Measurements from ENCODE around the gene KAT7.
A peak's percentile ranks its signal among the peaks of the same experiment; 100 is the strongest.

KAT7 gene

DNA sequence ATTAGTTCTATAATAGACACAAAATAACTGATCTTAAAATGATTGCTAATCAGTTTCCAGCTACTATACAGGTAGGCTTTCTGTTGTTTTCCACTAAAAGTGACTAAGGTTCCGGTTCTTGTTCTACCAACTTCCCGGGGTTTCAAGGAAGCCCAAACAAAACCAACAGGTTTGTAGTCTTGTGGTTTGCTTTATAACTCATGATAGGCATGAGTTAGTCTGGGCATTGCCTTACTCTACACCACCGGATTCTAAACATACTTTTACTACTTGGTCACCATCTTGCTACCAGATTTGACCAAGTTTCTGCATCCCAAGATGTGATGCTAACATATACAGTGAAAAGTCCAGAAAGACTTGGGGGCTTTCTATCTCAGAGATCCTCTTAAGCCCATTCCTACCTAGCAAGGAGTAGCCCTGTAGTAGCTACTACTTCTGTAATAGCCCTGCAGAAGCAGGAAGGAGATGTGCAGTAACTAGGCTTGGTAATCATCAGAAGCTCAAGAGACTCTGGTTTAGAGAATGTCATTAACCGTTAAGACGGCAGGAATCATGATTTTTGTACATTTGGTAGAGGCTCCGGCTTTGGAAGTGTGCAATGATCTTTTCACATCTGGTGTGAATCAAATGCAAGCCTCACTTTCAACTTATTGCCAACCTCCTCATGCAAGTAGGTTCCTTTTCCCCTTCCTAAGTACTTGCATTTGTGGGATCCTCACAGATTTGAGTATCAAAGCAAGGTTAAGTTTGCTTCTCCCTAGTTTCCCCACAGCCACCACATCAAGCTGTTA, 26.1 kb upstream of the KAT7 start:
- TF ChIP-seq, protein P1, sequence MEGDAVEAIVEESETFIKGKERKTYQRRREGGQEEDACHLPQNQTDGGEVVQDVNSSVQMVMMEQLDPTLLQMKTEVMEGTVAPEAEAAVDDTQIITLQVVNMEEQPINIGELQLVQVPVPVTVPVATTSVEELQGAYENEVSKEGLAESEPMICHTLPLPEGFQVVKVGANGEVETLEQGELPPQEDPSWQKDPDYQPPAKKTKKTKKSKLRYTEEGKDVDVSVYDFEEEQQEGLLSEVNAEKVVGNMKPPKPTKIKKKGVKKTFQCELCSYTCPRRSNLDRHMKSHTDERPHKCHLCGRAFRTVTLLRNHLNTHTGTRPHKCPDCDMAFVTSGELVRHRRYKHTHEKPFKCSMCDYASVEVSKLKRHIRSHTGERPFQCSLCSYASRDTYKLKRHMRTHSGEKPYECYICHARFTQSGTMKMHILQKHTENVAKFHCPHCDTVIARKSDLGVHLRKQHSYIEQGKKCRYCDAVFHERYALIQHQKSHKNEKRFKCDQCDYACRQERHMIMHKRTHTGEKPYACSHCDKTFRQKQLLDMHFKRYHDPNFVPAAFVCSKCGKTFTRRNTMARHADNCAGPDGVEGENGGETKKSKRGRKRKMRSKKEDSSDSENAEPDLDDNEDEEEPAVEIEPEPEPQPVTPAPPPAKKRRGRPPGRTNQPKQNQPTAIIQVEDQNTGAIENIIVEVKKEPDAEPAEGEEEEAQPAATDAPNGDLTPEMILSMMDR (conservative IDR thresholded peaks at IDR 0.05; ENCODE audit: low read length) = no peak
- peak; percentile 46 for DNase-seq (ENCODE audit: low read depth)
- H3K4me3 ChIP-seq (ENCODE audit: low read length) = peak overlapping the region; percentile 71; the same call in 1 of the 2 replicates

DNA sequence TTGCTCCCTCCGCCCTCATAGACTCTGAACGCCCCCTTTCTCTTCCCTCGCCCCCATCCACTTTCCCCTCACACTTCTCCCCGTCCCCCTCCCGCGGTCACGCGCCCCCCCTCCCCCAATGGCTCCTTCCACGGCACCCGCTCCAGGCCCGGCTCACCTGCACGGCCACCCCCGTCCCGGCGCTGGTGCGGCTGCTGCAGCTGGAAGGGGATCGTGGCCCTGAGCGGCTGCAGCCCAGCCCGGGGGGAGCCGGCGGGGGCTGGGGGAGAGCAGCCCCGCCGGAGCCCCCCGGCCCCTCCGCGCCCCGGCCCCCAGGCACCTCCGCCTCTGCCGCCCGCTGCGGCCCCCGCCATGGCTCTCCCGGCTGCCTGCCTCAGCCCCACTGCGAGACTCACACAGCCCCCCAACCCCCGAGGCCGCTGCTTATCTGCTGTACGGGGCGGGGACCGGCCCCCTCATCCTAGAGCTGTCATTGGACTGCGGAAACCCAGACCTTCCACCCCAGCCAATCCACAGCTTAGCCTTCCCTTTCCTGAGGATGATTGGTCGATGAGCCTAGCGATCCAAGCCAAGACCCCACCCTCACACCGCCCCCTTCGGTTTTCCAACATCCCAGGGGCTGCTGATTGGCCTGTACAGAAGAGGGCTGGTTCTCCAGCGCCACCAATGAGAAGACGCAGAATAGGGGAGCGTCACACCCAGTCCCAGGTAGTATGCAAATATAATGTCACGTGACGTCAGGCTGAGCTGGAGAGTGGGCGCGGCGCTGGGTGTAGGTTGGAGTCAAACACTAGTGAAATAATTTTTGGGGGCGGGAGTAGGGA, 24.5 kb upstream of the KAT7 start, which contains the start of gene FAM117A:
FAM117A (minus strand) TSS at position 397 of the 824 bp plus-strand sequence; CDS start at position 353, 44 bp downstream.
- TF ChIP-seq, protein P1 (conservative IDR thresholded peaks at IDR 0.05; ENCODE audit: low read length) = no peak
- DNase-seq (ENCODE audit: low read depth) = peak; percentile 94
- peak within 1 kb of the TSS; percentile 71 for H3K4me3 ChIP-seq (ENCODE audit: low read length)

DNA sequence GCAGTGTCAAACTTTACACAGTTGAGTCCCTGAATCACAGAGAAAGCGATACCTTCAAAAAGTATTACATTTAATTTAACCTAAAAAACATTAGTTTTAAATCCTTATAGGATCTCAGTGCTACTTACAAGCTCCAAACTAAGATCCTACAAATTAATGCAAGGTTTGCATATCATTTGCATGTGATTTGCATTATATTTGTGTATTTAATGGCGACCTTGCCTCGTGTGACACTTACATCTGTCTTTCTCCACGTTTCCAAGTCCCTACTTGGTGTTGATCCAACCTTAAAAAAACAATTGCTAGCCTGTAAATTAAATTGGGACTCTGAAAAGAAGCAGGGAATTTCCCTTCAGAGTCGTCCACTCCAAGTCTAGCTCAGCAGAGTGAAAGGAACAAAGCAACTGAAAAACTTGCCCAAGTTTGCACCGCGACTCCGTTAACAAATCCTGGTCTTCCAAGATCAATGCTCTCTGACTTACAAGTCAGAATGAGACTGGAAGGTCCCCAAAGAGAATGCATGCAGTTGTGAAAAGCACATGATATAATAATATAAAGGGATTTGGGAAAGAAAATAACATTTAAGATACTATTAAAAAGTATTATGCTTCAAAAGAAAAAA, 23.8 kb upstream of the KAT7 start:
- peak overlapping the region; percentile 71 for H3K4me3 ChIP-seq (ENCODE audit: low read length)
- DNase-seq (ENCODE audit: low read depth) = no peak
- TF ChIP-seq, protein P1 (conservative IDR thresholded peaks at IDR 0.05; ENCODE audit: low read length) = no peak

DNA sequence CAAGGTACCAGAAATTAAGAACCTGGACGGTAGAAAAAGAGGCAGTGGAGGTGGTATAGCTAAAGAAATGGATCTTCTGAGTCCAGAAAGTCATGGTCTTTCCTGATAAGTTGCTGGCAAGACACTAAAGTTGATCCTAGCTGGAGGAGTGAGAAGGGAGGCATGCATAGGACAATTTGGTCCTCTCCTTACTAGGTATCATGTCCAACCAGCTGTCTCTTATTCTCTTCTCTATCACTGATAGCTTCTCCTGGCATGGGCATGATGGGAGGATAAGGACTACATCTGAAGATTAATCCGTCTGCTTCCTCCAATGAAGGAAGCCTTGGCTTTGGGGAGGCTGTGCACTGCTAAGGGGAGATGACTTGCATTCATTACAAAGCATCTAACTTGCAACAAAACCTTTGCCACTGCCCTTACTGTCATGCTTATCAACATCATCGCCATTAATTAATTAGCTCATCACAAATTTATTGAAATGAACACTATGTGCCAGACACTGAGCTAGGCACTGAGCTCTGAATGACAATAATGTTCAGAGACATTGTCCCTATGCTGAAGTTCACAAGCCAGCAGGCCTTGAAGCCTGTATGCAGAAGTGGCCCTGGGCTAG, 21.5 kb upstream of the KAT7 start:
- no peak overlapping the region for H3K4me3 ChIP-seq (ENCODE audit: low read length)
- TF ChIP-seq, protein P1 (conservative IDR thresholded peaks at IDR 0.05; ENCODE audit: low read length) = no peak
- DNase-seq (ENCODE audit: low read depth) = no peak

DNA sequence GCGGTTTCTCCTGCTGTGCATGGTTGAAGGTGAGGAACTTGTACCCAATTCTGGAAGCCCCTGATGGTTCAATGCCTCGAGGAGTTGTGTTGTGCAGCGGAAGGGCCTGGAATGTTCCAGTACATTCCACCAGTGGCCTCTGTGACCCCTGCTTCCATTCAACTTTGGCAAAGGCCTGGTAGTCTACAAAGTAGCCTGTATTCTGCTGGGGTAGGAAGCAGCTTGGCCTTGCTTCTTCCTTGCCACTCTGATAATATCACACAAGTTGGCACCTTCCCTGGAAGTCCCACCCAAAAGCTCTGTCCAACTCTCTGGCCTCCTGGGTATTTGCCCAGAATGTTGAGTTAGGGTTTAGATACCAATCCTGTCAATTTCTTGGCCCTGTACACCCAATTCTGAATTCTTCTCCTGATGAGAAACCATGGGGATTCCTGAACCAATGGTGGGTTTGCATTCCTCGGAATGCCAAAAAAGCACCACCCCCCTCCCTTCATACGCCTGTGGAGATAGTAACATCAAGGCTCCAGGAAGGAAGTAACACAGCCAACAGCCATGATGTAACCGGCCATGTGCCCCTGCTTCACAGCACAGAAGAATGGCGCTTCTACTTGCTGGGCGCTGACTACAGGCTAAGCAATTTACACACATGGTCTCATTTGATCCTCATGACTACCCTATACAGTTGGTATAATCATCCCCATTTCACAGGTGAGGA, 12.8 kb upstream of the KAT7 start:
- H3K4me3 ChIP-seq (ENCODE audit: low read length) = no peak overlapping the region
- peak; percentile 24 for DNase-seq (ENCODE audit: low read depth)
- TF ChIP-seq, protein P1 (conservative IDR thresholded peaks at IDR 0.05; ENCODE audit: low read length) = no peak

DNA sequence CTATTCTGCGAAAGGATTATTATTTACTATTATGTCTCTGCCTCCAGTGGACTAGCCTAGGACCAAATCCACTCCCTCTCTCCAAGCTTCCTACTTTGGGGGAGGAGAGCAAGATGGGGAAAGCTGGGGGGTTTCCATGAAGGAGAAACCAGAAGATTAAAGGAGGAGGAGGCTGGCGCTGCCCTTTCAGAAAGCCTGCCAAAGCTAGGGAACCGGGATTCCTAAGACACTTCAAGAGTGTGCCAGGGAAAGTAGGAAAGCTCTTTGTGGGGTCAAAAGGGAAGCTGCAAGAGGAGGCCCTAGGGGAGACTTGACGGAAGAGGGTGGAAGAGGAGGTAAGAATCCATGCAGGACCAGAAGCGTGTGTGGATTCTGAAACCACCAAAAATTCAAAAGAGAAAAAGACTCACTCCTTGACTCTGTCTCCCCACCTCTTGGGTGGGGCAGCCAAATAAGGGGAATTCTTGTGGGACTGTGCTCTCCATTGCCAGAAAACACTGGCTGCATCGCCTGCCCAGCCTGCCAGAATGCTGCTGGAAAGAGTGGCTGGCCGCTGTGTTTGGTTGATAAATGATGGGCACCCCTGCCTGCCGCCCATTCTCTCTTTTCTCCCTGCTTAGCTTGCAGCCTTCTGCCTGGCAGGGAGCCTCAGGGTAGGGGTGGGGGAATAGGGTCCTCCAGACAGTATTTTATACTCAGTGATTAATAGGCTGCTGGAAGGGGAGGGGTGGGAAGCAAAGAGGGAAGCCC, 11.8 kb upstream of the KAT7 start:
- TF ChIP-seq, protein P1 (conservative IDR thresholded peaks at IDR 0.05; ENCODE audit: low read length) = no peak
- peak; percentile 16 for DNase-seq (ENCODE audit: low read depth)
- no peak overlapping the region for H3K4me3 ChIP-seq (ENCODE audit: low read length)
